BLaER1 treated with 17β-estradiol and CSF1 and Interleukin-3, amounts not matched to agents 10 nM and 100 nM (cell line): Measurements from ENCODE around the gene TACR1.

ENCODE experiments used
- H3K27ac ChIP-seq, 11 experiments: shearing (Covaris generic); formaldehyde crosslinking; 2 replicates each; pipeline ENCODE4 v1.8.1; 2022
- H3K27me3 ChIP-seq, 11 experiments: shearing (Covaris generic); formaldehyde crosslinking; 2 replicates each; pipeline ENCODE4 v1.8.1; 2022
- H3K36me3 ChIP-seq, 11 experiments: shearing (Covaris generic); formaldehyde crosslinking; 2 replicates each; pipeline ENCODE4 v1.8.1; 2022
- H3K4me1 ChIP-seq, 10 experiments: shearing (Covaris generic); formaldehyde crosslinking; 2 replicates each; pipeline ENCODE4 v1.8.1; 2022
- H3K4me2 ChIP-seq, 11 experiments: shearing (Covaris generic); formaldehyde crosslinking; 2 replicates each; pipeline ENCODE4 v1.8.1; 2022
- H3K4me3 ChIP-seq, 10 experiments: shearing (Covaris generic); formaldehyde crosslinking; 2 replicates each; pipeline ENCODE4 v1.8.1; 2022
- H3K9ac ChIP-seq, 11 experiments: shearing (Covaris generic); formaldehyde crosslinking; 2 replicates each; pipeline ENCODE4 v1.8.1; 2022
- H3K9me3 ChIP-seq, 11 experiments: shearing (Covaris generic); formaldehyde crosslinking; replicated peaks in 1 of 11; 2 replicates each; pipeline ENCODE4 v1.8.1; 2022
- H4K20me1 ChIP-seq, 11 experiments: shearing (Covaris generic); formaldehyde crosslinking; 2 replicates each; pipeline ENCODE4 v1.8.1; 2022
- Cebpa-rat ChIP-seq, 11 experiments: shearing (Covaris generic); IDR thresholded peaks; 2 replicates each; pipeline ENCODE4 v1.8.1; 2022

TACR1 gene

GRCh38 chr2:75108937-75109482 is 90.3 kb downstream of the TACR1 start:
- TF ChIP-seq Cebpa-rat (IDR thresholded peaks at IDR 0.05): no peak
- Histone ChIP-seq H3K4me2 (no peak overlapping the region), H3K9me3 (0 out of 22 replicates have a peak, but pooled peaks cover 0 to under 1% (median 0%) of the 10 kb centered on the region in 11 experiments), H3K4me3 (no peak overlapping the region), H3K27me3 (no peaks in the 10 kb centered on the region), H3K4me1 (no peaks in the 10 kb centered on the region), H3K27ac (no peak overlapping the region), H3K9ac (no peak overlapping the region), H4K20me1 (no peaks in the 10 kb centered on the region), H3K36me3 (no peaks in the 10 kb centered on the region)

- Histone ChIP-seq H3K27ac (no peak overlapping the region), H3K36me3 (no peaks in the 10 kb centered on the region), H3K4me1 (no peaks in the 10 kb centered on the region), H3K9me3 (peaks cover 0 to 14% (median 9%) of the 10 kb centered on the region in 11 experiments; a peak in 18 of 22 replicates), H3K27me3 (no peaks in the 10 kb centered on the region), H3K4me2 (no peak overlapping the region), H3K4me3 (no peak overlapping the region), H4K20me1 (no peaks in the 10 kb centered on the region), H3K9ac (no peak overlapping the region)
- TF ChIP-seq Cebpa-rat (IDR thresholded peaks at IDR 0.05): no peak
These were observed 97.3 kb downstream of the TACR1 start for GRCh38 chr2:75102011-75102410.

- Histone ChIP-seq H3K9me3 (peaks cover 0 to 14% (median 9%) of the 10 kb centered on the region in 11 experiments; a peak in 18 of 22 replicates), H3K36me3 (no peaks in the 10 kb centered on the region), H4K20me1 (no peaks in the 10 kb centered on the region), H3K4me3 (no peak overlapping the region), H3K4me1 (no peaks in the 10 kb centered on the region), H3K27me3 (no peaks in the 10 kb centered on the region), H3K27ac (no peak overlapping the region), H3K4me2 (no peak overlapping the region), H3K9ac (no peak overlapping the region)
- no peak for TF ChIP-seq Cebpa-rat (IDR thresholded peaks at IDR 0.05)
These were observed 98.5 kb downstream of the TACR1 start for GRCh38 chr2:75100801-75101151.

- Histone ChIP-seq H3K9ac (no peak overlapping the region), H3K4me2 (no peak overlapping the region), H3K4me3 (no peak overlapping the region), H3K9me3 (peaks cover 0 to 14% (median 9%) of the 10 kb centered on the region in 11 experiments; a peak in 18 of 22 replicates), H3K27ac (no peak overlapping the region), H3K4me1 (no peaks in the 10 kb centered on the region), H3K36me3 (no peaks in the 10 kb centered on the region), H4K20me1 (no peaks in the 10 kb centered on the region), H3K27me3 (no peaks in the 10 kb centered on the region)
- no peak for TF ChIP-seq Cebpa-rat (IDR thresholded peaks at IDR 0.05)
These were observed 99.1 kb downstream of the TACR1 start for GRCh38 chr2:75100011-75100800.

- Histone ChIP-seq H3K27ac (no peak overlapping the region), H3K4me2 (no peak overlapping the region), H3K9ac (no peak overlapping the region), H3K4me1 (no peaks in the 10 kb centered on the region), H3K36me3 (no peaks in the 10 kb centered on the region), H4K20me1 (no peaks in the 10 kb centered on the region), H3K9me3 (peaks cover 0 to 14% (median 9%) of the 10 kb centered on the region in 11 experiments; a peak in 18 of 22 replicates), H3K4me3 (no peak overlapping the region), H3K27me3 (no peaks in the 10 kb centered on the region)
- no peak for TF ChIP-seq Cebpa-rat (IDR thresholded peaks at IDR 0.05)
These were observed 99.8 kb downstream of the TACR1 start for GRCh38 chr2:75099521-75099922.

GRCh38 chr2:75098856-75099255 is 100.5 kb downstream of the TACR1 start:
- TF ChIP-seq Cebpa-rat (IDR thresholded peaks at IDR 0.05): no peak
- H3K4me3 ChIP-seq: no peak overlapping the region
- no peaks in the 10 kb centered on the region for H3K4me1 ChIP-seq
- H3K9me3 ChIP-seq: peaks cover 0 to 14% (median 9%) of the 10 kb centered on the region in 11 experiments; a peak in 18 of 22 replicates
- no peaks in the 10 kb centered on the region for H3K36me3 ChIP-seq
- H3K27ac ChIP-seq: no peak overlapping the region
- H4K20me1 ChIP-seq: no peaks in the 10 kb centered on the region
- no peak overlapping the region for H3K9ac ChIP-seq
- no peaks in the 10 kb centered on the region for H3K27me3 ChIP-seq
- no peak overlapping the region for H3K4me2 ChIP-seq

GRCh38 chr2:75097831-75098230 is 101.5 kb downstream of the TACR1 start:
- H3K27me3 ChIP-seq: no peaks in the 10 kb centered on the region
- TF ChIP-seq Cebpa-rat (IDR thresholded peaks at IDR 0.05): no peak

GRCh38 chr2:75094405-75094804 is 104.9 kb downstream of the TACR1 start:
- Histone ChIP-seq H3K4me1 (no peaks in the 10 kb centered on the region), H3K4me3 (no peak overlapping the region), H3K4me2 (no peak overlapping the region), H3K9me3 (no peaks in the 10 kb centered on the region), H3K27ac (no peak overlapping the region), H3K27me3 (no peaks in the 10 kb centered on the region), H3K9ac (no peak overlapping the region), H3K36me3 (no peaks in the 10 kb centered on the region), H4K20me1 (no peaks in the 10 kb centered on the region)
- TF ChIP-seq Cebpa-rat (IDR thresholded peaks at IDR 0.05): no peak

More at GRCh38 chr2:75097831-75098230, 101.5 kb downstream of the TACR1 start:
- Histone ChIP-seq H3K9ac (no peak overlapping the region), H3K4me1 (no peaks in the 10 kb centered on the region), H3K4me3 (no peak overlapping the region), H3K4me2 (no peak overlapping the region), H4K20me1 (no peaks in the 10 kb centered on the region), H3K27ac (no peak overlapping the region), H3K9me3 (peaks cover 0 to 14% (median 9%) of the 10 kb centered on the region in 11 experiments; a peak in 18 of 22 replicates), H3K36me3 (no peaks in the 10 kb centered on the region)

- H3K4me3 ChIP-seq: no peak overlapping the region
- H3K4me2 ChIP-seq: no peak overlapping the region
- no peak for TF ChIP-seq Cebpa-rat (IDR thresholded peaks at IDR 0.05)
- H4K20me1 ChIP-seq: no peaks in the 10 kb centered on the region
- no peak overlapping the region for H3K9ac ChIP-seq
- H3K4me1 ChIP-seq: peaks cover 0 to 12% (median 6%) of the 10 kb centered on the region in 10 experiments; a peak in 11 of 20 replicates
- no peaks in the 10 kb centered on the region for H3K36me3 ChIP-seq
- H3K27me3 ChIP-seq: no peaks in the 10 kb centered on the region
- H3K9me3 ChIP-seq: no peaks in the 10 kb centered on the region
- H3K27ac ChIP-seq: no peak overlapping the region
These were observed 108.4 kb downstream of the TACR1 start for GRCh38 chr2:75090770-75091515.
